HG02970 (cell line): ENCODE data around the gene RIPK1.
"Not testable (repeated sequence)": the region's sequence is repeated elsewhere in the genome, so short reads cannot be mapped to it uniquely, and the experiment has no call there.

Experiments
- ATAC-seq: cut with Tn5 transposase; IDR thresholded peaks from one replicate; pipeline ENCODE4 v1.9.1; 2021; ENCODE audit warnings: mild to moderate bottlenecking, moderate library complexity, moderate number of reproducible peaks; ENCODE audit not compliant: unreplicated experiment, low FRiP score

Gene RIPK1

DNA sequence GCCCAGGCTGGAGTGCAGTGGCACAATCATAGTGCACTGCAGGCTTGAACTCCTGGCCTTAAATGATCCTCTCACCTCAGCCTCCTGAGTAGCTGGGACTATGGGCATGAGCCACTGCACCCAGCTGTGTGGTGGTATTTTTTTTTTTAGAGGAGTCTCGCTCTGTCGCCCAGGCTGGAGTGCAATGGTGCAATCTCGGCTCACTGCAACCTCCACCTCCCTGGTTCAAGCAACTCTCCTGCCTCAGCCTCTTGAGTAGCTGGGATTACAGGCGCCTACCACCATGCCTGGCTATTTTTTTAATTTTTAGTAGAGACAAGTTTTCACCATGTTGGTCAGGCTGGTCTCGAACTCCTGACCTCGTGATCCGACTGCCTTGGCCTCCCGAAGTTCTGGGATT lies 10.7 kb downstream of the RIPK1 start:
- not testable (repeated sequence) for ATAC-seq

DNA sequence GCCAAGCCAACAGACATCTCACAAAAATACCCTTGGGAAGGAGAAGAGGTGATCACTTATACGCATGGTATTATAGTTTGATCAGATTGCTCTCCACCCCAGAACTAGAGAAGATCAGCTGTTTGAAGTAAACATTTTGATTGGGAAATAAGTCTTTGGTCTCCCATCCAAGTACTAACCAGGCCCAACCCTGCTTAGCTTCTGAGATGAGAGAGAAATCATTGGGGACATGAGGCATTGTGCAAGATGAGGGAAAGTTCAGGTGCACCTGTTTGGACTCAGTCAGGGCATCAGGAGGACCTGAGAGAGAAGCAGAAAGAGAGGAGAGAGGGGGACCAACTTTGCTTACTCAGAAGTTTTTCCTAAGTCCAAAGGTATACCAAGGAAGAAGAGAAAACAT lies 11.4 kb downstream of the RIPK1 start:
- ATAC-seq, result no peak

GRCh38 chr6:3081960-3082359 lies 13.7 kb downstream of the RIPK1 start:
- ATAC-seq, result no peak

DNA sequence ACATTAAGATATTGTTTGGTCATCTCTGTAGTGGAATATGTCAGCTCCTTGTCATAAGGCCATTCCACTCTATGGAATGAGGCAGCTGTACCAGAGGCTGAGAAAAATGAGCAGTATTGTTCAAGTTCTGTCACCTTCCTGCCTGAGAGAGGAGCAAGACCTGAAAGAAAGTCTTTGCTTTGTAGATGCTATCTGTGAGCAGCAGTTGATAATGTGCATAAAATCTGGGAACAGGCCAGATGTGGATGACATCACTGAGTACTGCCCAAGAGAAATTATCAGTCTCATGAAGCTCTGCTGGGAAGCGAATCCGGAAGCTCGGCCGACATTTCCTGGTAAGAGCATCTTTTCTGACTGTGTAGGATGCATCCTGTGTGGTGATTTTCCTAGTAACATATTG lies 16.8 kb downstream of the RIPK1 start:
- no peak for ATAC-seq

GRCh38 chr6:3086282-3086946 lies 18.1 kb downstream of the RIPK1 start:
- no peak for ATAC-seq

- no peak for ATAC-seq
These were observed 20.2 kb downstream of the RIPK1 start for GRCh38 chr6:3088446-3088845.

GRCh38 chr6:3088968-3089367 lies 20.7 kb downstream of the RIPK1 start:
- ATAC-seq, result no peak

- no peak for ATAC-seq
These were observed 21.7 kb downstream of the RIPK1 start for GRCh38 chr6:3090013-3090412.

DNA sequence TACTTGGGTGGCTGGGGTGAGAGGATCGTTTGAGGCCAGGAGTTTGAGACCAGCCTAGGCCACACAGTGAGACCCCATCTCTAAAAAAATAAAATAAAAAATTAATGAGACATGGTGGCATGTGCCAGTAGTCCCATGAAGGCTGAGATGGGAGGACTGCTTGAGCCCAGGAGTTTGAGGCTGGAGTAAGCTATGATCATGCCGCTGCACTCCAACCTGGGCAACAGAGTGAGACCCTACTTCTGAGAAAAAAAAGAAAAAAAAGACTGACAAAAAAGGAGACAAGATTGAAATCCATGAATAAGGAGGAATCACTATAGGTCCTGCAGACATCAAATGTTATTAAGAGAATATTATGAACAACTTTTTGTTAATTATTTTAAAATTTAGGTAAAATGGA lies 26.5 kb downstream of the RIPK1 start:
- ATAC-seq, result no peak

- ATAC-seq, result no peak
These were observed 34.6 kb downstream of the RIPK1 start for GRCh38 chr6:3102875-3103274.

- no peak for ATAC-seq
These were observed 40.6 kb downstream of the RIPK1 start for GRCh38 chr6:3108746-3109414.

- no peak for ATAC-seq
These were observed 41.5 kb downstream of the RIPK1 start for GRCh38 chr6:3109761-3110160.

- no peak for ATAC-seq
These were observed 46.1 kb downstream of the RIPK1 start for GRCh38 chr6:3114377-3114776.

DNA sequence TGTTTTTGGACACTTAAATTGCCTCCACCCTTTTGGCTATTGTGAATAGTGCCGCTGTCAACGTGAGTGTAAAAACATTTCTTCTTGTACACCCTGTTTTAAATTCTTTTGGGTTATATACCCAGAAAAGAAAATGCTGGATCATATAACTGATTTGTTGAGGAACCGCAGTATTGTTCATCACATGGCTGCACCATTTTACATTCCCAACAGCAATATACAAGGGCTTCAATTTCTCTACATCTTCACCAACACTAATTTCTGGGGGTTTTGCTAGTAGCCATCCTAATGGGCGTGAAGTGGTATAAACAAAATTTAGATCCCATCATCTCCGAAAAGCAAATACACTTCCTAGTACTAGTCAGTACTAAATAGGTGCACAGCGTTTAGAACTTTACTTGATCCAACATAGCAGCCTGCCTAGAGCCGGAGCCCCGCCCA lies 49.6 kb downstream of the RIPK1 start:
- ATAC-seq, result no peak

DNA sequence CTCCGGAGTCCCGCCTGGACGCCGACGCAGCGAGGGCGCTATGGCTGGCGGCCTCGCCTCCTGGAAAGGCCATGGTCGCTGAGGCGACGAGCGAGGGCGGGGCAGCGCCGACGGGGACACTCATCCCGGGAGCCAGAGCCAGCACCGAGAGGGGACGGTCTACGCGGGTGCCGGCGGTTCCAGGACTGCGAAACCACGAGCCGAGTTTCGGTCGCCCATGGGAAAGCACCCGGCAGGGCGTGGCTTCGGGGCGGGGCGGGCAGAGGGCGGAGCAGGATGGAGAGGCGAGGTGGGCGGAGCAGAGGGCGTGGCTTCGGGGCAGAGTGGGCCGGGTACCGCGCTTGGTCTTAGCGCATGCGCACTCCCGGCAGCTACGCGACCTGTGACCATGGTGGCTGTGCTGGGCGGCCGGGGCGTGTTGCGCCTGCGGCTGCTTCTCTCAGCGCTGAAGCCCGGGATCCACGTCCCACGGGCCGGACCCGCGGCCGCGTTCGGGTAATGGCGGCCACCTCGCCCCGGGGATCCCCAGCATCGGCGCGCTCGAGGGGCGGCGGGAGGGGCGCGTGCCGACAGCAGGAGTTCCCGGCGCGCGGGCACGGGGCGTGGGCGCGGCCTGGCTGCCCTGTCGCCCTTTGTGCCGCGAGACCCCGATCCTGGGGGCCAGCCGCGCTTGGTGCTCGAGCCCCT lies 50.2 kb downstream of the RIPK1 start, which contains the start of gene BPHL:
BPHL (plus strand) TSS at position 359 of the 687 bp plus-strand sequence; CDS start at position 389, 30 bp downstream.
- ATAC-seq, result peak; percentile 97

- ATAC-seq, result no peak
These were observed 50.9 kb downstream of the RIPK1 start for GRCh38 chr6:3119040-3119723.

DNA sequence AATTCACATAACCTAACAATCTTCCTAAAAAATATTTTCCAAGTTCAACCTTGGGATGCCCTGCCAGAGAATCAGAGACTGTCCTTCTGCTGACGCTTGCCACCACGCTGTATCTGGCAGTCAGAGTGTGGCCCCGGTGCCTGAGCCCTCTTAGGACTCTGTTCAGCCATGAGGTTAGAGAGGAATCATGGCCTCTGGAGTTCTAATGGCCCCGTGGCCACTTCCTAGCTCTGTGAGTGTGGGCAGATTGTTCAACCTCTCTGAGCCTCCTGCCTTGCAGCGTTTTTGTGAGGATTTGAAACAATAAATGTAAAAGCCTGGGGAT lies 52.4 kb downstream of the RIPK1 start:
- ATAC-seq, result no peak

DNA sequence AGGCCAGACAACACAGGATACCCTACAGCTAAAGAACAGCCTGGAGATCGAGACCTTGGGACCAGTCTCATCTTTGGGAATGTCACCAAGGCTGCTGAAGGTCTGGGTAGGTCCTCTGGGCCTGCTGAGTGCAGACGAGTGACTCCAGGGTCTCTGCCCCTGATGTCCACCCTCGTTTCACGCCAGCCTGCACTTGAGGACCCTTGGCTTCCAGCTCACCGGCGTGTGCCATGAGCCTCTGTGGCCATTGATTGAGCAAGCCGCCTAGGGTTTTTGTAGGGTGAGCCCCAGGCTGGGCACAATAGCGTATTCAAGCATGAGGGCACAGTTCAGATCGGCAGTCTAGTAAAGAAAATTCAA lies 54.5 kb downstream of the RIPK1 start:
- no peak for ATAC-seq

- ATAC-seq, result no peak
These were observed 56.4 kb downstream of the RIPK1 start for GRCh38 chr6:3124667-3125066.

DNA sequence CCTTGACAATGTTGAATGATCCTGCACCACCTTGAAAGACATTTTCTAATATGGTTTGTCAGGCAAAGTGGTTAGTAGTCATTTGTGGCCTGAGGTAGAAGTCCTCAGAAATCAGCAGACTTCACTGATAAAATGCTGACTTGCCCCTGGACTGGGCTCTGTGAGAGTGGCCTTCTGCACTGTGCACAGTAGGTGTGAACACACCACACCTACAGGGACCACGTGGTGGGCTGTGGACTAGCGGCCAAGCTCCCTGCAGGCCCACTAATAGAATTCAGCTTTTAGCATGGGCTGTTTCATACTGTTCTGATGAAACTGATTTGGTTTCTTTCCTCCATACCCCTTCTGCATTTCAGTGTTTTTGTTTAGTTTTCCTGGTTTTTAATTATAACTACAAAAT lies 57.5 kb downstream of the RIPK1 start:
- ATAC-seq, result no peak
